HG02852 (cell line): ENCODE measurements around the gene MMP10.
"Not testable (repeated sequence)": the region's sequence is repeated elsewhere in the genome, so short reads cannot be mapped to it uniquely, and the experiment has no call there.

ENCODE experiments used
- ATAC-seq: cut with Tn5 transposase; IDR thresholded peaks from one replicate; pipeline ENCODE4 v1.9.1; 2021; ENCODE audit warnings: mild to moderate bottlenecking, moderate library complexity; ENCODE audit not compliant: unreplicated experiment

The MMP10 gene

DNA sequence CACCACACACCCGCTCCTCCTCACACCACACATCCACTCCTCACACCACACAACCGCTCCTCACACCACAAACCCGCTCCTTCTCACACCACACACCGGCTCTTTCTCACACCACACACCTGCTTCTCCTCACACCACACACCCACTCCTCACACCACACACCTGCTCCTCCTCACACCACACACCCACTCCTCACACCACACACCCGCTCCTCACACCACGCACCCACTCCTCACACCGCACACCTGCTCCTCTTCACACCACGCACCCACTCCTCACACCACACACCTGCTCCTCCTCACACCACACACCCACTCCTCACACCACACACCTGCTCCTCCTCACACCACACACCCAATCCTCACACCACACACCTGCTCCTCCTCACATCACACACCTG lies 49.5 kb downstream of the MMP10 start:
- ATAC-seq, result not testable (repeated sequence)

DNA sequence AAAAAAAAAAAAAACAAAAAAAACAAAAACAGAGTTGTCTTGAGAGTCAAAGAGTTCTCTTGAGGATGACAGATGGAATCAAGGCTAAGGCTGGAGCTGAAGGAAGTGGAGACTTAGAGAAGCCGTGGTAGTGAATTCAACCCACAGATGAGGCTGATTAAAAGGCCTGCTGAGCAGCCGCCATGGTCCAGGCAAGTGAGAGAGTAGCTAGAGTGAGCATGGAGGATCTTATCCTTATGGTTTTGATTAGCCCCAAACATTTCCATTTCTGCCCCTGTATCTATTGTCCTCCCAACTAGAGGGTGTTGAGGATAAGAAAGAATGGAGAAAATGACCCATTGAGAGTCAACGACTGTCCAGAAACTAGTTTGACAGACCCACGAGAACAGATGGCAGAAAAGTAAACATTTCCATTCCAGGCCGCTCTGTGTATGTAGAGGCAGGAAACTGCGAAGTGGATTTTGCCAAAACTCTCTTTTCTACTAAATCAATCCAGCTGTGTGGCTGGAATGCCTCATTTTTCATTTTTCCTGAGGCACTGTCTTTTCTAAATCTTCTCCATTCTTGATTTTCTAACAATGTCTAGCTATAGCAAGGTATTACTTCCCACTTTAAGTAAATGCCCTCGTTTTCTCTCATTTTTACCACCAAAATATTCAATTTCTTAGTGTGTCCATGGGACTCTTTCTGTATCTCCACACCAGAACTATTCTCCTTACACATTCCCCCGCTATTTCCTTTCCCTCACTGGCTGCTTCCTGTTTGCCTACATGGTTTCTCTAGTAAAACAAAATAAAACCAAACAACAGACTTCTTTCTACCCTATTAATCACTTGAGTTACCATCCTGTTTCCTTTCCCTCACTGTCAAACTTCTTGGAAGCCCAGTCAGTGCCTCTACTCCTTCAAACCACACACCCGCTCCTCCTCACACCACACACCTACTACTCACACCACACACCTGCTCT lies 50.3 kb downstream of the MMP10 start:
- no peak for ATAC-seq

GRCh38 chr11:102727890-102728289 lies 52.5 kb downstream of the MMP10 start:
- no peak for ATAC-seq

GRCh38 chr11:102724904-102725500 lies 55.4 kb downstream of the MMP10 start, which contains the start of gene MMP8:
MMP8 (minus strand) TSS chr11:102724954; CDS start chr11:102724855, 99 bp downstream.
- no peak for ATAC-seq

- ATAC-seq, result no peak
These were observed 57.6 kb downstream of the MMP10 start for GRCh38 chr11:102722821-102723220.
